Activated CD8-positive, alpha-beta T cell treated with anti-CD3 and anti-CD28 coated beads for 36 hours (primary cell): ENCODE results near the gene TRAF3IP3. TPM values are rescaled to one million over a fixed set of nuclear protein-coding genes. Genes with fewer than 3 reads are reported as not detected.

Source experiments
- ATAC-seq: fragments of 200-7000 bp; cut with Tn5 transposase; one replicate; pipeline ENCODE4 v1.10.0; 2021; ENCODE audit warnings: mild to moderate bottlenecking, moderate library complexity
- CTCF ChIA-PET: fragments of 350-600 bp; sonication (Branson Sonifier 250); formaldehyde crosslinking; loops from one replicate; lab custom pipeline; 2021; ENCODE audit warnings: antibody characterized with exemption; lab: Charles Lee
- POLR2A ChIA-PET: fragments of 350-600 bp; sonication (Branson Sonifier 250); formaldehyde crosslinking; loops from one replicate; lab custom pipeline; 2021; ENCODE audit warnings: antibody characterized with exemption; lab: Charles Lee
- DNase-seq: peaks from one replicate; pipeline ENCODE4 v3.0.0-alpha.2; 2020
- H3K27ac Mint-ChIP-seq: one replicate; pipeline ENCODE4 v1.8.0; 2021; ENCODE audit warnings: mild to moderate bottlenecking, mixed read lengths
- H3K27me3 Mint-ChIP-seq: one replicate; pipeline ENCODE4 v1.8.0; 2021; ENCODE audit warnings: mixed read lengths
- H3K36me3 Mint-ChIP-seq: one replicate; pipeline ENCODE4 v1.8.0; 2021; ENCODE audit warnings: low read depth, mixed read lengths
- H3K4me1 Mint-ChIP-seq: one replicate; pipeline ENCODE4 v1.8.0; 2021; ENCODE audit warnings: low read depth, mixed read lengths
- H3K4me3 Mint-ChIP-seq: one replicate; pipeline ENCODE4 v1.8.0; 2021; ENCODE audit warnings: mild to moderate bottlenecking, moderate library complexity, mixed read lengths
- H3K9me3 Mint-ChIP-seq: one replicate; pipeline ENCODE4 v1.8.0; 2021; ENCODE audit warnings: mixed read lengths
- intact Hi-C: fragments of 100-400 bp; cut with micrococcal nuclease; formaldehyde crosslinking; loops from one replicate; pipeline ENCODE4 v1.10.0; 2022
- total RNA-seq, 2 experiments: library from RNA; stranded (reverse); gene quantifications; one replicate each; pipeline ENCODE4 v1.2.3, GENCODE V29; 2021
- TF ChIP-seq, protein P1 (sequence below): fragments of 200-600 bp; IDR thresholded peaks from one replicate; pipeline ENCODE4 v1.8.0; 2022; ENCODE audit warnings: antibody characterized with exemption, mild to moderate bottlenecking

The TRAF3IP3 gene
- total RNA-seq, 2 experiments from 2014 or later = 194 TPM

DNA sequence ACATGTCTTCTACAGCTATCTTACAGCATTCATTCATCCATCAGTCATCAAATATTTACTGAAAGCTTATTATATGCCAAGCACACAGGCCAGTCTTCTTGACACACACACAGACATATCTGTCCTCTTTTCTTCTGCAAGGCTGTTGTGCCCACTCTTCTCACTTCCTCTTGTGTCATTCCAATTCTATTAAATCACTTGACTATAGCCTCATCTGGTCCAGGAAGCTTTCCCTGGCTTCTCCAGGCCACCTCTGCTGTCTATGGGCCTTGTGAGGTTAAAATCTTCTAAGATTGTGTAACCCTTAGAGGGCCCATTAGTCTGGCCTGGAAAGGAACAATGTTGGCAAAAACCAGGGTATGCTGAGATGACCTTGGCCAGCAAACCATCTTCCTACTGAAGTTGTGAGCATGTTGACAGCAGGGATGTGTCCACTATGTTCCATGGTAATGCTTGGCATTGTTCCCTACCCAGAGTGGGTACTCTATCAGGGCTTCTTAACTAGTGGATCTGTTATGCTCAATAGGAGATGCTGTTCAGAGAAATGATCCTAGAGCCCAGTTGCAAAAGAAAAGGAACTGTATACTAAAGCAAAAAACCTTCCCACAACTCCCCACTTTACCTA is 5.3 kb downstream of the TRAF3IP3 start:
- POLR2A ChIA-PET = interaction anchor here (0.8 to 8.4 kb wide), 5 partner anchors 11 to 86 kb away, joined by 3 to 67 read pairs (median 6); partner anchors contain the start of gene G0S2
- intact Hi-C loops = no loop called here
- Mint-ChIP-seq H3K27me3 (no peaks in the 10 kb centered on the region), H3K27ac (peak overlapping the region; percentile 83), H3K4me3 (peak overlapping the region; percentile 8), H3K36me3 (peaks cover 90% of the 10 kb centered on the region), H3K9me3 (peaks cover 2% of the 10 kb centered on the region), H3K4me1 (peaks cover 70% of the 10 kb centered on the region)
- DNase-seq (no peak), ATAC-seq (no peak)
- TF ChIP-seq, protein P1, sequence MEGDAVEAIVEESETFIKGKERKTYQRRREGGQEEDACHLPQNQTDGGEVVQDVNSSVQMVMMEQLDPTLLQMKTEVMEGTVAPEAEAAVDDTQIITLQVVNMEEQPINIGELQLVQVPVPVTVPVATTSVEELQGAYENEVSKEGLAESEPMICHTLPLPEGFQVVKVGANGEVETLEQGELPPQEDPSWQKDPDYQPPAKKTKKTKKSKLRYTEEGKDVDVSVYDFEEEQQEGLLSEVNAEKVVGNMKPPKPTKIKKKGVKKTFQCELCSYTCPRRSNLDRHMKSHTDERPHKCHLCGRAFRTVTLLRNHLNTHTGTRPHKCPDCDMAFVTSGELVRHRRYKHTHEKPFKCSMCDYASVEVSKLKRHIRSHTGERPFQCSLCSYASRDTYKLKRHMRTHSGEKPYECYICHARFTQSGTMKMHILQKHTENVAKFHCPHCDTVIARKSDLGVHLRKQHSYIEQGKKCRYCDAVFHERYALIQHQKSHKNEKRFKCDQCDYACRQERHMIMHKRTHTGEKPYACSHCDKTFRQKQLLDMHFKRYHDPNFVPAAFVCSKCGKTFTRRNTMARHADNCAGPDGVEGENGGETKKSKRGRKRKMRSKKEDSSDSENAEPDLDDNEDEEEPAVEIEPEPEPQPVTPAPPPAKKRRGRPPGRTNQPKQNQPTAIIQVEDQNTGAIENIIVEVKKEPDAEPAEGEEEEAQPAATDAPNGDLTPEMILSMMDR = no peak
- CTCF ChIA-PET = interaction anchor here (2.2 to 10.8 kb wide), 4 partner anchors 7 to 61 kb away, joined by 8 to 105 read pairs (median 12); no protein-coding TSS in a partner anchor

DNA sequence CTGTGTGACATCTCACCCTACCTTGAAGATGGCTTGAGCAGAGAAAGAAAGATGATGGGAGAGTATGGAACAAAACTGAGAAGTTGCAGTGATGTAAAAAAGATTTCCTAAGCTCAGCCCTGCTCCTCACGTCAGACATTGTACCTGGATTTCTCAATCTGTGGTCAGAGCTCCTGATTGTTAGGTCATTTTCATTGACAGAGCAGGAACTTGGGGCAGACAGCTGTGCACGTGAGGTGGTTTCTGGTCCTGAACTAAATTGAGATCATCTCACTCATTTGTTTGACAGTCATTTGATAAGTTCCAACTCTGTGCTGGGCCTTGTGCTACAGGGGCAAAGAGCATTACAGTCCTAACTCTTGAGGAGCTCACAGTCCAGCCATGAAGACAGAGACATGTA is 10.2 kb downstream of the TRAF3IP3 start:
- intact Hi-C loops = loop anchor here (5.0 kb wide), 1 partner anchor 61 kb away; the partner anchor contains the start of gene UTP25
- ChIA-PET POLR2A (interaction anchor here (0.6 to 7.5 kb wide), 9 partner anchors 8 to 150 kb away, joined by 3 to 242 read pairs (median 3); partner anchors contain the start of gene TRAF3IP3), CTCF (interaction anchor here (0.9 to 5.4 kb wide), 4 partner anchors 10 to 74 kb away, joined by 5 to 105 read pairs (median 24); partner anchors contain the start of gene TRAF3IP3)
- Mint-ChIP-seq H3K9me3 (peaks cover 2% of the 10 kb centered on the region), H3K4me1 (peaks cover 65% of the 10 kb centered on the region), H3K36me3 (peaks cover 53% of the 10 kb centered on the region), H3K27me3 (no peaks in the 10 kb centered on the region), H3K27ac (peak overlapping the region; percentile 76), H3K4me3 (peak overlapping the region; percentile 30)
- ATAC-seq = no peak
- DNase-seq = peak; percentile 57
- TF ChIP-seq, protein P1 = no peak

DNA sequence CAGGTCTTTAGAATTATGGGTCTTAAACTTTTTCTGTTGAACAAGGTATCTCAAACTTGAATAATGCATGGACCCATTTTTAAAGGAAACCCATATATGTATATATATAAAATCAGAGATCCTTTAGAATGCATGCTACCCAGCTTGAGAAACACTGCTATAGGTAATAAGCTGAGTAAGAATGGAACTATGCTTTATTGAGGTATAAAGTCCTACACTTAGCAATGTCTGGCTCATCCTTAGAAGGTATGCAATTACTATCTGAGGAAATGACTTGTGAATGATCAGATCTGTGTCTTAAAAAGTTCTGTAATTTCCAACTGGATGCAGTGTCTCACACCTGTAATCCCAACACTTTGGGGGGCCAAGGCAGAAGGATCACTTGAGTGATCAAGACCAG is 11.2 kb downstream of the TRAF3IP3 start:
- Mint-ChIP-seq H3K27ac (peak overlapping the region; percentile 36), H3K27me3 (no peaks in the 10 kb centered on the region), H3K4me3 (no peak overlapping the region), H3K36me3 (peaks cover 42% of the 10 kb centered on the region), H3K4me1 (peaks cover 55% of the 10 kb centered on the region), H3K9me3 (peaks cover 2% of the 10 kb centered on the region)
- intact Hi-C loops = loop anchor here (5.0 kb wide), 1 partner anchor 60 kb away; the partner anchor contains the start of gene UTP25
- ChIA-PET POLR2A (interaction anchor here (1.5 to 7.5 kb wide), 5 partner anchors 12 to 59 kb away, joined by 3 to 242 read pairs (median 40); partner anchors contain the start of genes C1orf74 and TRAF3IP3), CTCF (interaction anchor here (1.4 to 5.4 kb wide), 4 partner anchors 11 to 190 kb away, joined by 6 to 105 read pairs (median 34); partner anchors contain the start of gene TRAF3IP3)
- TF ChIP-seq, protein P1 = no peak
- DNase-seq (no peak), ATAC-seq (no peak)

DNA sequence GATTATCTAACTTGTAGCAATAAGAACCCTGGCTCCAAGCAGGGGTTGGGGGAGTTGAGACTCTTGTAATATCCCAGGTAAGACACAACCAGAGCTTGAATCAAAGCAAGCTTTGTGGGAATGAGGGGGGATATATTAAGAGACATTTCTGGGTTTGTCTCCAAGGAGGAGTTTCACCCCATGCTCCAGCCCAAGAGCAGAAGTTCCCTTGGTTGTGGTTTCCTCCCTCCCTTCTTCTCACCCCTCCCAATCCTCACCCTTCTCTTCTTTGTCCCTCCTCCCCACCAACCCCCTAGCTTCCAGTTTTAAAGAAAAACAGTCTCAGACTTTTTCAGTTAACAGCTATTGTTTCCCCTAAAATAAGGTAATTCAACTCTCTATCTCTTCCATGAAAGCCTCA is 11.9 kb downstream of the TRAF3IP3 start:
- POLR2A ChIA-PET = interaction anchor here (3.0 to 7.5 kb wide), 4 partner anchors 12 to 60 kb away, joined by 16 to 242 read pairs (median 42); partner anchors contain the start of genes C1orf74, TRAF3IP3 and UTP25
- intact Hi-C loops = loop anchor here (1.0 to 5.0 kb wide), 3 partner anchors 11 to 60 kb away; partner anchors contain the start of genes C1orf74, TRAF3IP3 and UTP25
- CTCF ChIA-PET = interaction anchor here (0.7 to 5.4 kb wide), 7 partner anchors 12 to 191 kb away, joined by 3 to 105 read pairs (median 17); partner anchors contain the start of genes C1orf74 and TRAF3IP3
- Mint-ChIP-seq H3K27me3 (no peaks in the 10 kb centered on the region), H3K27ac (no peak overlapping the region), H3K9me3 (peaks cover 2% of the 10 kb centered on the region), H3K36me3 (peaks cover 36% of the 10 kb centered on the region), H3K4me1 (peaks cover 49% of the 10 kb centered on the region), H3K4me3 (no peak overlapping the region)
- TF ChIP-seq, protein P1 = no peak
- ATAC-seq (no peak), DNase-seq (no peak)
